K562 (cell line): ENCODE results near the gene SMAD7. TPM values are rescaled to one million over a fixed set of nuclear protein-coding genes. Genes with fewer than 3 reads are reported as not detected.

Experiments
- ATAC-seq: fragments of 200-7000 bp; cut with Tn5 transposase; 3 replicates; pipeline ENCODE4 v1.9.1; 2020; ENCODE audit warnings: moderate library complexity
- BruUV-seq: library from RNA; stranded (reverse); fragments of 400-500 nt; replicated peaks from 2 replicates; lab custom pipeline; 2021; lab: Mats Ljungman, UMichigan
- CTCF ChIA-PET: fragments of 300-600 bp; formaldehyde crosslinking; extraction: SDS; loops from one replicate; lab custom pipeline; 2021; ENCODE audit warnings: low intra/inter-chr PET ratio; lab: Yijun Ruan, JAX
- POLR2A ChIA-PET: fragments of 300-600, 350-650 bp; sonication (Branson Sonifier 250); formaldehyde crosslinking; extraction: SDS; loops from one replicate; lab custom pipeline; 2021; ENCODE audit warnings: antibody characterized with exemption, inconsistent platforms; lab: Yijun Ruan, JAX
- DNase-seq, 4 experiments: peaks; one replicate each; pipeline versions ENCODE4 v3.0.0 to v3.0.0-alpha.2; 2011 to 2018; ENCODE audit warnings: low spot score in 3 of 4, mixed read lengths in 3 of 4; ENCODE audit errors: extremely low read depth in 1 of 4
- FAIRE-seq: peaks from 2 replicates; lab custom pipeline; 2011; peaks lifted over from hg19 to GRCh38; lab: Jason Lieb, UNC
- H2AFZ ChIP-seq: 2 replicates; pipeline ENCODE4 v1.6.0; 2011; ENCODE audit warnings: low read depth, low read length, control low read depth, inconsistent platforms
- H3K27ac ChIP-seq: fragments of 200-600 bp; 3 replicates; pipeline ENCODE4 v1.8.0; 2011; ENCODE audit warnings: low read depth, mild to moderate bottlenecking, control low read depth, inconsistent platforms, low read length, moderate library complexity, mixed read lengths; ENCODE audit errors: extremely low read depth
- H3K27me3 ChIP-seq, 2 experiments: fragments of 300-600 bp in 1 of 2; 2 replicates in 1 of 2; 3 replicates in 1 of 2; pipeline versions ENCODE4 v1.6.0 to v1.8.0; 2011; ENCODE audit warnings: inconsistent platforms in 2 of 2, low read length in 2 of 2, mild to moderate bottlenecking in 1 of 2, mixed read lengths in 1 of 2, moderate library complexity in 1 of 2; ENCODE audit not compliant: control insufficient read depth in 2 of 2, insufficient read depth in 2 of 2
- H3K36me3 ChIP-seq: fragments of 300-600 bp; 3 replicates; pipeline ENCODE4 v1.8.0; 2011; ENCODE audit warnings: mild to moderate bottlenecking, low read length, inconsistent platforms; ENCODE audit not compliant: control insufficient read depth, insufficient read depth
- H3K4me1 ChIP-seq, 2 experiments: fragments of 200-600 bp in 1 of 2; replicated peaks in 1 of 2; 2 replicates in 1 of 2; 3 replicates in 1 of 2; pipeline versions ENCODE4 v1.5.1 to v1.8.0; 2011; ENCODE audit warnings: inconsistent platforms in 2 of 2, low read length in 2 of 2, mild to moderate bottlenecking in 1 of 2, mixed read lengths in 1 of 2, moderate library complexity in 1 of 2; ENCODE audit not compliant: control insufficient read depth in 2 of 2, insufficient read depth in 2 of 2
- H3K4me2 ChIP-seq: 2 replicates; pipeline ENCODE4 v1.6.1; 2011; ENCODE audit warnings: low read length, control low read depth, inconsistent platforms, mixed read lengths; ENCODE audit not compliant: insufficient read depth
- H3K4me3 ChIP-seq: fragments of 200-600 bp; sonication (generic), shearing (Covaris generic); 2 replicates; pipeline ENCODE4 v1.5.1; 2016; ENCODE audit warnings: control low read depth, inconsistent platforms
- H3K79me2 ChIP-seq: fragments of 200-600 bp; 3 replicates; pipeline ENCODE4 v1.8.0; 2011; ENCODE audit warnings: low read length, inconsistent platforms; ENCODE audit not compliant: control insufficient read depth, insufficient read depth
- H3K9ac ChIP-seq, 2 experiments: 2 replicates each; pipeline versions ENCODE4 v1.6.0 to v1.6.1; 2011; ENCODE audit warnings: low read depth in 2 of 2, low read length in 2 of 2, control low read depth in 1 of 2, inconsistent platforms in 1 of 2, mild to moderate bottlenecking in 1 of 2, mixed read lengths in 1 of 2; ENCODE audit not compliant: insufficient read depth in 1 of 2
- H3K9me1 ChIP-seq: one replicate; pipeline ENCODE4 v1.6.0; 2011; ENCODE audit warnings: inconsistent platforms, mild to moderate bottlenecking, low read length, moderate library complexity; ENCODE audit not compliant: control insufficient read depth, insufficient read depth
- H3K9me3 ChIP-seq: replicated peaks from 2 replicates; pipeline ENCODE4 v1.5.1; 2011; ENCODE audit warnings: low read depth, low read length, inconsistent platforms; ENCODE audit not compliant: control insufficient read depth, insufficient read depth
- H4K20me1 ChIP-seq: replicated peaks from 2 replicates; pipeline ENCODE4 v1.6.1; 2011; ENCODE audit warnings: low read length, inconsistent platforms, mixed read lengths; ENCODE audit not compliant: control insufficient read depth, insufficient read depth
- CBFB ChIP-seq: sonication (generic); formaldehyde crosslinking; IDR thresholded peaks from 2 replicates; pipeline ENCODE4 v1.4.0; 2020; ENCODE audit warnings: mild to moderate bottlenecking, missing genetic modification reagents
- CHD1 ChIP-seq: fragments of 200-600 bp; sonication (generic); IDR thresholded peaks from one replicate; pipeline ENCODE4 v1.6.1; 2012; ENCODE audit warnings: mild to moderate bottlenecking, moderate library complexity, low read length, inconsistent platforms
- CSDE1 ChIP-seq, 2 experiments: fragments of 450-650 bp; IDR thresholded peaks; 2 replicates each; pipeline ENCODE4 v1.6.1; 2016; ENCODE audit warnings: mild to moderate bottlenecking in 1 of 2
- DDX20 ChIP-seq: fragments of 450-650 bp; IDR thresholded peaks from 2 replicates; pipeline ENCODE4 v1.6.1; 2016; ENCODE audit warnings: missing genetic modification characterization, low read depth, mild to moderate bottlenecking, missing compliant biosample characterization, moderate library complexity
- HNRNPLL ChIP-seq: fragments of 200-400 bp; formaldehyde crosslinking; IDR thresholded peaks from 2 replicates; pipeline ENCODE4 v1.6.1; 2017; ENCODE audit warnings: low read length, low read depth, mild to moderate bottlenecking; ENCODE audit not compliant: poor library complexity, severe bottlenecking
- HOXB6 ChIP-seq: fragments of 250-450 bp; sonication (Bioruptor Pico); IDR thresholded peaks from 2 replicates; pipeline ENCODE4 v1.5.1; 2022; ENCODE audit warnings: mild to moderate bottlenecking, borderline replicate concordance
- IFI16 ChIP-seq: fragments of 250-450 bp; sonication (Bioruptor Pico); IDR thresholded peaks from 2 replicates; pipeline ENCODE4 v2.1.2; 2022; ENCODE audit warnings: mild to moderate bottlenecking, inconsistent platforms
- NCOR1 ChIP-seq: fragments of 450-650 bp; IDR thresholded peaks from 2 replicates; pipeline ENCODE4 v1.6.1; 2016; ENCODE audit warnings: mild to moderate bottlenecking, moderate library complexity
- RBM17 ChIP-seq: fragments of 200-400 bp; formaldehyde crosslinking; IDR thresholded peaks from 2 replicates; pipeline ENCODE4 v1.6.1; 2017; ENCODE audit warnings: low read depth, mild to moderate bottlenecking, low read length, borderline replicate concordance
- TARDBP ChIP-seq: fragments of 450-650 bp; IDR thresholded peaks from 2 replicates; pipeline ENCODE4 v1.6.1; 2016
- ZC3H11A ChIP-seq: IDR thresholded peaks from 2 replicates; pipeline ENCODE4 v1.6.1; 2012; ENCODE audit warnings: low read depth, low read length, improper control_type of control experiment
- WGBS: fragments of 100-300 bp; shearing (Covaris generic); methylation state at CpG from one replicate; pipeline ENCODE4 v1.1.6; 2016; ENCODE audit warnings: low coverage, mixed read lengths; ENCODE audit not compliant: insufficient coverage; ENCODE audit errors: missing lambda C conversion rate; 5-methylcytosine and 5-hydroxymethylcytosine counted together
- in situ Hi-C: fragments of 300-500 bp; cut with MboI; formaldehyde crosslinking; loops from 4 replicates; pipeline ENCODE4 v1.15.0; 2018; ENCODE audit warnings: inconsistent platforms, mixed read lengths
- intact Hi-C: fragments of 100-400 bp; cut with micrococcal nuclease; formaldehyde crosslinking; loops from 2 replicates; pipeline ENCODE4 v1.14.2; 2022
- polyA plus RNA-seq, 8 experiments: library from polyadenylated mRNA; depleted of rRNA in 4 of 8; stranded (reverse) in 5 of 8; unstranded in 3 of 8; fragments of >200 nt; fragmentation: Nextera tagmentation in 2 of 8; fragmentation: Illumina TruSeq in 1 of 8; extraction: Ambion mirVana in 2 of 8; extraction: Trizol in 1 of 8; gene quantifications; 2 replicates each; pipeline versions ENCODE4 v1.2.1 to v1.2.3, GENCODE V29; 2011 to 2014; ENCODE audit warnings: inconsistent platforms in 1 of 8, missing spikeins in 1 of 8
- total RNA-seq, 7 experiments: library from RNA; depleted of rRNA in 6 of 7; stranded (reverse); fragments of >200 nt in 6 of 7; fragmentation: Illumina TruSeq in 2 of 7; extraction: Trizol in 2 of 7; gene quantifications; 2 replicates each; pipeline versions ENCODE4 v1.2.1 to v1.2.3, GENCODE V29; 2011 to 2021; ENCODE audit warnings: low replicate concordance in 1 of 7
- TF ChIP-seq, protein P1 (sequence below): sonication (generic); formaldehyde crosslinking; IDR thresholded peaks from 2 replicates; pipeline ENCODE4 v1.8.0; 2022; ENCODE audit warnings: mild to moderate bottlenecking, missing genetic modification reagents
- TF ChIP-seq, protein P2 (sequence below), 2 experiments: IDR thresholded peaks; 2 replicates each; pipeline ENCODE4 v1.6.1; 2012; ENCODE audit warnings: improper control_type of control experiment in 2 of 2, low read depth in 2 of 2, low read length in 2 of 2, borderline replicate concordance in 1 of 2
- TF ChIP-seq, protein P3 (sequence below): fragments of 250-450 bp; sonication (Bioruptor Pico); IDR thresholded peaks from 2 replicates; pipeline ENCODE4 v1.4.0; 2020; ENCODE audit warnings: borderline replicate concordance

Gene SMAD7
- total and polyA plus RNA-seq, 9 of the 15 experiments (the other 6 are each of a cell fraction or from before 2014, with no cell fraction given), result 0.13 to 3.0 (median 1.6) TPM

DNA sequence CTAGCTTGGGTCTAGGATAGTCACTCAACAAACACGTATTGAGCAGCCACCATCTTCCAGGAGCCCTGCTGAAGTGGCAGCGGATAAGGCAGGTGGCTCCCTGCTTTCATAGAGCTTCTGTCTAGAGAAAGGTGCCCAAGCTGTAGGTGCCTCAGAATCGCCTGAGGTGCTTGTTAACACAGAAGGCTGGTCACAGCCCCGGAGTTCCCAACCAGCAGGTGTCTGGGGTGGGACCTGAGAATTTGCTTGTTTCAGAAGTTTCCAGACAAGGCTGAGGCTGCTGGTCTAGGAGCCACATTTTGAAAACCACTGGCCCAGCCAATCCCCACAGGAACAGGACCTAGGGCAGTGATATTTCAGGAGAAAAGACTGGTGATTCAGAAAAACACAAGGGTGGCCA, 45.3 kb upstream of the SMAD7 start:
- Histone ChIP-seq H2AFZ (no peak overlapping the region), H3K36me3 (no peaks in the 10 kb centered on the region), H3K9ac (no peak overlapping the region), H4K20me1 (no peaks in the 10 kb centered on the region), H3K27ac (no peak overlapping the region), H3K4me1 (peaks cover 9 to 24% of the 10 kb centered on the region in 2 experiments; a peak in 4 of 5 replicates), H3K9me1 (no peaks in the 10 kb centered on the region), H3K79me2 (no peaks in the 10 kb centered on the region), H3K4me3 (no peak overlapping the region), H3K9me3 (no peaks in the 10 kb centered on the region), H3K27me3 (no peaks in the 10 kb centered on the region; a peak in 1 of 5 replicates), H3K4me2 (no peak overlapping the region)
- intact Hi-C loops (no loop called here), in situ Hi-C loops (no loop called here)
- ChIA-PET POLR2A (interaction anchor here (0.7 to 1.6 kb wide), 2 partner anchors 12 to 699 kb away, joined by 3 to 5 read pairs; no protein-coding TSS in a partner anchor), CTCF (no interaction called here)
- no peak for FAIRE-seq
- 30% methylated on average over 4 of the region's 4 CpGs for WGBS
- no peak for DNase-seq
- BruUV-seq, result no TSS peak
- no peak for ATAC-seq
- no peak for TF ChIP-seq CBFB
- TF ChIP-seq CHD1, result no peak
- TF ChIP-seq NCOR1, result no peak
- no peak for TF ChIP-seq TARDBP
- TF ChIP-seq, protein P1, sequence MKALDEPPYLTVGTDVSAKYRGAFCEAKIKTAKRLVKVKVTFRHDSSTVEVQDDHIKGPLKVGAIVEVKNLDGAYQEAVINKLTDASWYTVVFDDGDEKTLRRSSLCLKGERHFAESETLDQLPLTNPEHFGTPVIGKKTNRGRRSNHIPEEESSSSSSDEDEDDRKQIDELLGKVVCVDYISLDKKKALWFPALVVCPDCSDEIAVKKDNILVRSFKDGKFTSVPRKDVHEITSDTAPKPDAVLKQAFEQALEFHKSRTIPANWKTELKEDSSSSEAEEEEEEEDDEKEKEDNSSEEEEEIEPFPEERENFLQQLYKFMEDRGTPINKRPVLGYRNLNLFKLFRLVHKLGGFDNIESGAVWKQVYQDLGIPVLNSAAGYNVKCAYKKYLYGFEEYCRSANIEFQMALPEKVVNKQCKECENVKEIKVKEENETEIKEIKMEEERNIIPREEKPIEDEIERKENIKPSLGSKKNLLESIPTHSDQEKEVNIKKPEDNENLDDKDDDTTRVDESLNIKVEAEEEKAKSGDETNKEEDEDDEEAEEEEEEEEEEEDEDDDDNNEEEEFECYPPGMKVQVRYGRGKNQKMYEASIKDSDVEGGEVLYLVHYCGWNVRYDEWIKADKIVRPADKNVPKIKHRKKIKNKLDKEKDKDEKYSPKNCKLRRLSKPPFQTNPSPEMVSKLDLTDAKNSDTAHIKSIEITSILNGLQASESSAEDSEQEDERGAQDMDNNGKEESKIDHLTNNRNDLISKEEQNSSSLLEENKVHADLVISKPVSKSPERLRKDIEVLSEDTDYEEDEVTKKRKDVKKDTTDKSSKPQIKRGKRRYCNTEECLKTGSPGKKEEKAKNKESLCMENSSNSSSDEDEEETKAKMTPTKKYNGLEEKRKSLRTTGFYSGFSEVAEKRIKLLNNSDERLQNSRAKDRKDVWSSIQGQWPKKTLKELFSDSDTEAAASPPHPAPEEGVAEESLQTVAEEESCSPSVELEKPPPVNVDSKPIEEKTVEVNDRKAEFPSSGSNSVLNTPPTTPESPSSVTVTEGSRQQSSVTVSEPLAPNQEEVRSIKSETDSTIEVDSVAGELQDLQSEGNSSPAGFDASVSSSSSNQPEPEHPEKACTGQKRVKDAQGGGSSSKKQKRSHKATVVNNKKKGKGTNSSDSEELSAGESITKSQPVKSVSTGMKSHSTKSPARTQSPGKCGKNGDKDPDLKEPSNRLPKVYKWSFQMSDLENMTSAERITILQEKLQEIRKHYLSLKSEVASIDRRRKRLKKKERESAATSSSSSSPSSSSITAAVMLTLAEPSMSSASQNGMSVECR, result no peak
- TF ChIP-seq, protein P2, sequence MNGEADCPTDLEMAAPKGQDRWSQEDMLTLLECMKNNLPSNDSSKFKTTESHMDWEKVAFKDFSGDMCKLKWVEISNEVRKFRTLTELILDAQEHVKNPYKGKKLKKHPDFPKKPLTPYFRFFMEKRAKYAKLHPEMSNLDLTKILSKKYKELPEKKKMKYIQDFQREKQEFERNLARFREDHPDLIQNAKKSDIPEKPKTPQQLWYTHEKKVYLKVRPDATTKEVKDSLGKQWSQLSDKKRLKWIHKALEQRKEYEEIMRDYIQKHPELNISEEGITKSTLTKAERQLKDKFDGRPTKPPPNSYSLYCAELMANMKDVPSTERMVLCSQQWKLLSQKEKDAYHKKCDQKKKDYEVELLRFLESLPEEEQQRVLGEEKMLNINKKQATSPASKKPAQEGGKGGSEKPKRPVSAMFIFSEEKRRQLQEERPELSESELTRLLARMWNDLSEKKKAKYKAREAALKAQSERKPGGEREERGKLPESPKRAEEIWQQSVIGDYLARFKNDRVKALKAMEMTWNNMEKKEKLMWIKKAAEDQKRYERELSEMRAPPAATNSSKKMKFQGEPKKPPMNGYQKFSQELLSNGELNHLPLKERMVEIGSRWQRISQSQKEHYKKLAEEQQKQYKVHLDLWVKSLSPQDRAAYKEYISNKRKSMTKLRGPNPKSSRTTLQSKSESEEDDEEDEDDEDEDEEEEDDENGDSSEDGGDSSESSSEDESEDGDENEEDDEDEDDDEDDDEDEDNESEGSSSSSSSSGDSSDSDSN (IDR thresholded peaks at IDR 0.05; ENCODE audit: borderline replicate concordance in 1 of 2, low read depth in 2 of 2, low read length in 2 of 2), result no peak
- TF ChIP-seq DDX20 (tag), result no peak
- TF ChIP-seq HNRNPLL, result no peak
- no peak for TF ChIP-seq RBM17
- TF ChIP-seq IFI16 (CRISPR knock-in tag), result no peak
- no peak for TF ChIP-seq HOXB6 (CRISPR knock-in tag)
- TF ChIP-seq, protein P3, sequence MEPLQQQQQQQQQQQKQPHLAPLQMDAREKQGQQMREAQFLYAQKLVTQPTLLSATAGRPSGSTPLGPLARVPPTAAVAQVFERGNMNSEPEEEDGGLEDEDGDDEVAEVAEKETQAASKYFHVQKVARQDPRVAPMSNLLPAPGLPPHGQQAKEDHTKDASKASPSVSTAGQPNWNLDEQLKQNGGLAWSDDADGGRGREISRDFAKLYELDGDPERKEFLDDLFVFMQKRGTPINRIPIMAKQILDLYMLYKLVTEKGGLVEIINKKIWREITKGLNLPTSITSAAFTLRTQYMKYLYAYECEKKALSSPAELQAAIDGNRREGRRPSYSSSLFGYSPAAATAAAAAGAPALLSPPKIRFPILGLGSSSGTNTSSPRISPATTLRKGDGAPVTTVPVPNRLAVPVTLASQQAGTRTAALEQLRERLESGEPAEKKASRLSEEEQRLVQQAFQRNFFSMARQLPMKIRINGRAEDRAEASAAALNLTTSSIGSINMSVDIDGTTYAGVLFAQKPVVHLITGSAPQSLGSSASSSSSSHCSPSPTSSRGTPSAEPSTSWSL (CRISPR knock-in tag), result no peak
- TF ChIP-seq ZC3H11A, result no peak
- TF ChIP-seq CSDE1 (IDR thresholded peaks at IDR 0.05), result no peak
